GM23338 (cell line): ENCODE measurements around the gene SOSTDC1.

ENCODE experiments used
- CREB1 ChIP-seq: fragments of 250-450 bp; sonication (Bioruptor Pico); IDR thresholded peaks from 2 replicates; pipeline ENCODE4 v1.5.0; 2020; ENCODE audit warnings: low read depth, mild to moderate bottlenecking, moderate library complexity
- CTCF ChIP-seq, 2 experiments: fragments of 200-600 bp in 1 of 2; sonication (generic) in 1 of 2; conservative IDR thresholded peaks; 2 replicates each; pipeline versions ENCODE4 v1.5.1 to v1.6.1; 2016 to 2017; ENCODE audit warnings: antibody characterized with exemption in 2 of 2, low read depth in 2 of 2, mild to moderate bottlenecking in 2 of 2, moderate library complexity in 1 of 2
- EZH2 ChIP-seq: fragments of 200-600 bp; sonication (generic); IDR thresholded peaks from one replicate; pipeline ENCODE4 v1.8.0; 2017; ENCODE audit warnings: antibody characterized with exemption, mild to moderate bottlenecking, low read depth; ENCODE audit not compliant: unreplicated experiment
- JUNB ChIP-seq: IDR thresholded peaks from one replicate; pipeline ENCODE4 v1.6.1; 2016; ENCODE audit warnings: antibody characterized with exemption; ENCODE audit not compliant: unreplicated experiment
- POLR2AphosphoS5 ChIP-seq: IDR thresholded peaks from 2 replicates; pipeline ENCODE4 v1.6.1; 2016; ENCODE audit warnings: antibody characterized with exemption, low read depth

GRCh38 chr7:16491148-16491547, 25.6 kb upstream of the SOSTDC1 start:
- TF ChIP-seq CTCF (conservative IDR thresholded peaks at IDR 0.05; ENCODE audit: low read depth in 2 of 2) = no peak
- TF ChIP-seq JUNB = no peak
- no peak for TF ChIP-seq POLR2AphosphoS5
- no peak for TF ChIP-seq CREB1 (CRISPR knock-in tag)
- no peak for TF ChIP-seq EZH2
